ENCODE data around the gene EFCAB3. TPM values are rescaled to one million over a fixed set of nuclear protein-coding genes. Genes with fewer than 3 reads are reported as not detected.

EFCAB3 gene
- total RNA-seq (2022; extraction: Qiagen RNA extraction): not detected in 5 replicates

DNA sequence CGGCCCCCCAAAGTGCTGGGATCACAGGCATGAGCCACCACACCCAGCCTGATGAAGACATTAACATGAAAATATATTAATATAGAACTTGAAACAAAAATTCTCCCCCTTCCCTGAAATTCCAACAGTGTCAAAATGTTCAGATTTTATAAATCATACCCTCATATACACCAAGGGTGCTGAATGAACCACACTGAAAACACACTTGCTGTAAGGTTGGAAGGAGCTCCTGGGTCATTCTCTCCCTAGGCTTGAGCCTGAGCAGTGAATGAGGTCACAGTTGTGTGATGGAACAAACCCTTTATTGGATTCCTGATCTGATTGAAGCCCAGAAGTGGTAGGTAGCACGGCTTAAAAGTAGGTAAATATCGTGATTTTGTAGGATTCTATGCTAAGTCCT is at the start of gene EFCAB3:
EFCAB3 (plus strand) TSS at position 301 of the 400 bp plus-strand sequence. CDS start 2,427 bp downstream, outside the sequence.

DNA sequence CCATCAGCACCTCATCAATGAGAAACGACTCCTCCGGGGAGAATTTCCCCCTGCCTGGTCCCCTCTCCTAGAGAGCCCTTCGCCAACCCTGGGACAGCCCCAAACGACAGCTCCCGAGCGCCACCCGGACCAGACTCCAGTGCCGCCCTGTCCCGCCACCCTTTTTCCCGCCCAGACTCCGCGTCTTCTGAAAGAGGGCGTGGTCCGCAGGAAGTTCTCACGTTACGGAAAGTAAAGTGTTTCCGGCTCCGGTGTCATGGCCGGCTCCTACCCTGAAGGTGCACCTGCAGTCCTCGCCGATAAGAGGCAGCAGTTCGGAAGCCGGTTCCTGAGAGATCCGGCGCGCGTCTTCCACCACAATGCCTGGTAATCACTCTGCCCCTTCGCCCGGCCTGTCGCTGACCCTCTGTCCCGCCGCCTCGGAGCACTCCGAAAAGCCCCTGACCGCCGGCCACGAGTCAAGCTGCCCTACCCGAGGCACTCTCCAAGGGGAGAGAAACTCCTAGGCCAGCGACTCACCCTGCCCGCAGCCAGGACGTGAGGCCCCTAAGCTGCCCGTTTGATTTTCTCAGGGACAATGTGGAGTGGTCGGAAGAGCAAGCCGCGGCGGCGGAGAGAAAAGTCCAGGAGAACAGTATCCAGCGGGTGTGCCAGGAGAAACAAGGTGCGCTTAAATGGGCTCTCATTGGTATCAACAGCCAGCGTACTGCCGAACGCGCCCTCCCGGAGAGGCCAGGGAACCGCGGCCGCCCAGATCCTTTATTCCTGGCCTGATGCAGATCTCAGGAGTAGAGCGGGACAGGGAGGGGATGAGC is 43.5 kb downstream of the EFCAB3 start, which contains the start of gene METTL2A:
METTL2A (plus strand) TSS at position 251 of the 815 bp plus-strand sequence; CDS start at position 257, 6 bp downstream.

Other genes starting within 250 kb of the EFCAB3 start
- gene METTL2A, start 43.3 kb downstream of the EFCAB3 start, total RNA-seq (2022; extraction: Qiagen RNA extraction): 27.2 to 29.6 TPM (median 28.5 TPM) in 5 replicates
- gene TLK2, start 98.3 kb downstream of the EFCAB3 start, total RNA-seq (2022; extraction: Qiagen RNA extraction): 28.1 to 31.7 TPM (median 31.1 TPM) in 5 replicates
- 38.9 to 54.6 TPM (median 52.1 TPM) in 5 replicates for gene MRC2, start 247.1 kb downstream of the EFCAB3 start, total RNA-seq (2022; extraction: Qiagen RNA extraction)

Data from A549 treated with AZD2906 at 1 μM for 4 hours (cell line).